HEK293 (cell line): ENCODE measurements around the gene SUFU.

Experiments used
- ATF2 ChIP-seq: fragments of 450-650 bp; formaldehyde crosslinking; IDR thresholded peaks from 2 replicates; pipeline ENCODE4 v1.5.1; 2016; ENCODE audit warnings: missing biosample characterization, missing genetic modification characterization, low read depth
- GFI1B ChIP-seq: fragments of 450-650 bp; formaldehyde crosslinking; IDR thresholded peaks from 2 replicates; pipeline ENCODE4 v1.5.1; 2016; ENCODE audit warnings: missing biosample characterization, missing genetic modification characterization
- KLF10 ChIP-seq: fragments of 450-650 bp; IDR thresholded peaks from 2 replicates; pipeline ENCODE4 v1.5.1; 2018; ENCODE audit warnings: missing biosample characterization, mild to moderate bottlenecking, missing genetic modification characterization
- KLF9 ChIP-seq: fragments of 450-650 bp; formaldehyde crosslinking; IDR thresholded peaks from 2 replicates; pipeline ENCODE4 v1.5.1; 2016; ENCODE audit warnings: missing biosample characterization, missing genetic modification characterization, low read depth
- PATZ1 ChIP-seq: fragments of 450-650 bp; formaldehyde crosslinking; IDR thresholded peaks from 2 replicates; pipeline ENCODE4 v1.5.1; 2016; ENCODE audit warnings: missing biosample characterization, missing genetic modification characterization
- REPIN1 ChIP-seq: fragments of 450-650 bp; formaldehyde crosslinking; IDR thresholded peaks from 2 replicates; pipeline ENCODE4 v1.5.1; 2017; ENCODE audit warnings: missing biosample characterization, missing genetic modification characterization, low read depth
- SP2 ChIP-seq: fragments of 450-650 bp; formaldehyde crosslinking; IDR thresholded peaks from 2 replicates; pipeline ENCODE4 v1.5.1; 2016; ENCODE audit warnings: missing biosample characterization, missing genetic modification characterization
- YY2 ChIP-seq: fragments of 450-650 bp; formaldehyde crosslinking; IDR thresholded peaks from 2 replicates; pipeline ENCODE4 v1.5.1; 2016; ENCODE audit warnings: missing biosample characterization, missing genetic modification characterization
- ZBTB11 ChIP-seq: fragments of 450-650 bp; formaldehyde crosslinking; conservative IDR thresholded peaks from 2 replicates; pipeline ENCODE4 v1.5.1; 2016; ENCODE audit warnings: low read depth, missing biosample characterization, missing genetic modification characterization
- ZBTB20 ChIP-seq: fragments of 450-650 bp; formaldehyde crosslinking; IDR thresholded peaks from 2 replicates; pipeline ENCODE4 v1.5.1; 2016; ENCODE audit warnings: missing biosample characterization, missing genetic modification characterization
- ZBTB6 ChIP-seq: fragments of 450-650 bp; formaldehyde crosslinking; IDR thresholded peaks from 2 replicates; pipeline ENCODE4 v1.5.1; 2017; ENCODE audit warnings: missing biosample characterization, missing genetic modification characterization
- ZFHX2 ChIP-seq: fragments of 450-650 bp; formaldehyde crosslinking; conservative IDR thresholded peaks from 2 replicates; pipeline ENCODE4 v1.5.1; 2016; ENCODE audit warnings: missing biosample characterization, missing genetic modification characterization
- ZNF112 ChIP-seq: fragments of 450-650 bp; formaldehyde crosslinking; IDR thresholded peaks from 2 replicates; pipeline ENCODE4 v1.5.0; 2017; ENCODE audit warnings: missing biosample characterization, missing genetic modification characterization
- ZNF132 ChIP-seq: fragments of 450-650 bp; formaldehyde crosslinking; IDR thresholded peaks from 2 replicates; pipeline ENCODE4 v1.5.1; 2017; ENCODE audit warnings: missing biosample characterization, missing genetic modification characterization, borderline replicate concordance
- ZNF18 ChIP-seq: fragments of 450-650 bp; formaldehyde crosslinking; IDR thresholded peaks from 2 replicates; pipeline ENCODE4 v1.5.1; 2016; ENCODE audit warnings: missing biosample characterization, missing genetic modification characterization
- ZNF433 ChIP-seq: fragments of 450-650 bp; formaldehyde crosslinking; IDR thresholded peaks from 2 replicates; pipeline ENCODE4 v1.5.1; 2016; ENCODE audit warnings: missing biosample characterization, missing genetic modification characterization, low read depth
- ZNF555 ChIP-seq: fragments of 450-650 bp; formaldehyde crosslinking; conservative IDR thresholded peaks from 2 replicates; pipeline ENCODE4 v1.5.1; 2017; ENCODE audit warnings: missing biosample characterization, mild to moderate bottlenecking, missing genetic modification characterization, inconsistent platforms
- ZNF626 ChIP-seq: fragments of 450-650 bp; sonication (Bioruptor Pico); formaldehyde crosslinking; IDR thresholded peaks from 2 replicates; pipeline ENCODE4 v1.5.1; 2018; ENCODE audit warnings: missing biosample characterization, missing genetic modification characterization, inconsistent platforms
- ZNF677 ChIP-seq: fragments of 450-650 bp; IDR thresholded peaks from 2 replicates; pipeline ENCODE4 v1.5.0; 2018; ENCODE audit warnings: missing biosample characterization, mild to moderate bottlenecking, missing genetic modification characterization, moderate library complexity
- ZNF785 ChIP-seq: fragments of 450-650 bp; formaldehyde crosslinking; IDR thresholded peaks from 2 replicates; pipeline ENCODE4 v1.5.1; 2016; ENCODE audit warnings: missing biosample characterization, missing genetic modification characterization
- ZNF792 ChIP-seq: fragments of 450-650 bp; formaldehyde crosslinking; IDR thresholded peaks from 2 replicates; pipeline ENCODE4 v1.5.1; 2016; ENCODE audit warnings: missing biosample characterization, missing genetic modification characterization
- ZNF843 ChIP-seq: fragments of 450-650 bp; formaldehyde crosslinking; IDR thresholded peaks from 2 replicates; pipeline ENCODE4 v1.5.1; 2016; ENCODE audit warnings: missing biosample characterization, missing genetic modification characterization
- TF ChIP-seq, protein P1 (sequence below): fragments of 450-650 bp; formaldehyde crosslinking; IDR thresholded peaks from 2 replicates; pipeline ENCODE4 v1.5.1; 2016; ENCODE audit warnings: missing biosample characterization, missing genetic modification characterization, borderline replicate concordance
- TF ChIP-seq, protein P2 (sequence below): fragments of 450-650 bp; formaldehyde crosslinking; IDR thresholded peaks from 2 replicates; pipeline ENCODE4 v1.5.1; 2016; ENCODE audit warnings: missing biosample characterization, missing genetic modification characterization, borderline replicate concordance

The SUFU gene

DNA sequence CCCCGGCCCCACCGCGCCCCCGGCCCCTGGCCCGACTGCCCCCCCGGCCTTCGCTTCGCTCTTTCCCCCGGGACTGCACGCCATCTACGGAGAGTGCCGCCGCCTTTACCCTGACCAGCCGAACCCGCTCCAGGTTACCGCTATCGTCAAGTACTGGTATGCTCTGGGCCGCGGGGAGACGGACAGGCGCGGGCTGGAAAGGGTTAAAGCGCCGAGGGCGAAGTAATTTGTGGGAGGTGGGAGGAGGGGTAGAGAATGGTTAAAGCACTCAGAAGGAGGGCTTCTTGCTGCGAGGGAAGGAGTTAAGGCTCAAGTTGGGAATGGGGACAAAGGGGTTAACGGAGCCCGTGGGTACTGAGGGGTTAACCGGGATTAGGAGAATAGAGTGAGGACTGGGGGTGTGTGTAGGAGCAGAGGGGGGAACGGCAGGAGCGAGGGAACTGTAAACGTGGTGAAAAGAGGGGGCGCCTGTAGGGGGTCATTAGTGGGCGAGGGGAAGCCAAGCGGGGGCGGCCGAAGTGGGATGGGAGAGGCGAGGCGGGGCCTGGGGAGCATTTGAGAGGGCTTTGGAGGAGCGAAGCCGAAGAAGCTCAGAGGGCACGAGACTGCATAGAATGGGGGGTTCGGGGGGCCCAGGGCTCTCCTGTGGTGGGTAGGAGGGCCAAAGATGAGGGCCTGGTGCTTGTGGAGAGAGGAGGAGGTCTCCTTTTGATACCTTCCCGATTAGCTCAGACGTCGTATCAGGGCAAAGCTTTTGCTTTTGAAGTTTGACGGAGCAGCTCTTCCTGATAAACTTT, 605 bp downstream of the SUFU start (continued):
- TF ChIP-seq, protein P1, sequence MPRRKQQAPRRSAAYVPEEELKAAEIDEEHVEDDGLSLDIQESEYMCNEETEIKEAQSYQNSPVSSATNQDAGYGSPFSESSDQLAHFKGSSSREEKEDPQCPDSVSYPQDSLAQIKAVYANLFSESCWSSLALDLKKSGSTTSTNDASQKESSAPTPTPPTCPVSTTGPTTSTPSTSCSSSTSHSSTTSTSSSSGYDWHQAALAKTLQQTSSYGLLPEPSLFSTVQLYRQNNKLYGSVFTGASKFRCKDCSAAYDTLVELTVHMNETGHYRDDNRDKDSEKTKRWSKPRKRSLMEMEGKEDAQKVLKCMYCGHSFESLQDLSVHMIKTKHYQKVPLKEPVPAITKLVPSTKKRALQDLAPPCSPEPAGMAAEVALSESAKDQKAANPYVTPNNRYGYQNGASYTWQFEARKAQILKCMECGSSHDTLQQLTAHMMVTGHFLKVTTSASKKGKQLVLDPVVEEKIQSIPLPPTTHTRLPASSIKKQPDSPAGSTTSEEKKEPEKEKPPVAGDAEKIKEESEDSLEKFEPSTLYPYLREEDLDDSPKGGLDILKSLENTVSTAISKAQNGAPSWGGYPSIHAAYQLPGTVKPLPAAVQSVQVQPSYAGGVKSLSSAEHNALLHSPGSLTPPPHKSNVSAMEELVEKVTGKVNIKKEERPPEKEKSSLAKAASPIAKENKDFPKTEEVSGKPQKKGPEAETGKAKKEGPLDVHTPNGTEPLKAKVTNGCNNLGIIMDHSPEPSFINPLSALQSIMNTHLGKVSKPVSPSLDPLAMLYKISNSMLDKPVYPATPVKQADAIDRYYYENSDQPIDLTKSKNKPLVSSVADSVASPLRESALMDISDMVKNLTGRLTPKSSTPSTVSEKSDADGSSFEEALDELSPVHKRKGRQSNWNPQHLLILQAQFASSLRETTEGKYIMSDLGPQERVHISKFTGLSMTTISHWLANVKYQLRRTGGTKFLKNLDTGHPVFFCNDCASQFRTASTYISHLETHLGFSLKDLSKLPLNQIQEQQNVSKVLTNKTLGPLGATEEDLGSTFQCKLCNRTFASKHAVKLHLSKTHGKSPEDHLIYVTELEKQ (tag by site-specific recombination), result 0 out of 2 replicates have a peak, but pooled peaks have one; percentile 12
- no peak for TF ChIP-seq KLF10 (tag by site-specific recombination)
- no peak; the same call in 1 of the 2 replicates for TF ChIP-seq YY2
- no peak for TF ChIP-seq ZNF555
- TF ChIP-seq ZNF112 (tag by site-specific recombination), result no peak
- TF ChIP-seq ZNF18 (tag by site-specific recombination), result no peak
- TF ChIP-seq PATZ1, result peak; percentile 97
- TF ChIP-seq ZNF626 (tag by site-specific recombination), result no peak
- peak; percentile 53 for TF ChIP-seq ZBTB11 (tag by site-specific recombination)
- TF ChIP-seq ZFHX2 (tag by site-specific recombination), result peak; percentile 100
- TF ChIP-seq ZNF677 (tag by site-specific recombination), result no peak
- TF ChIP-seq SP2 (tag by site-specific recombination), result peak; percentile 32
- peak; percentile 44; the same call in 1 of the 2 replicates for TF ChIP-seq ZNF843 (tag by site-specific recombination)
- TF ChIP-seq KLF9 (tag by site-specific recombination), result peak; percentile 64
- no peak for TF ChIP-seq ZNF433
- no peak for TF ChIP-seq ZBTB6 (tag by site-specific recombination)
- TF ChIP-seq ZNF792, result no peak
- no peak for TF ChIP-seq ATF2
- peak; percentile 68; the same call in 1 of the 2 replicates for TF ChIP-seq ZBTB20 (tag by site-specific recombination)
- no peak; the same call in 1 of the 2 replicates for TF ChIP-seq REPIN1 (tag by site-specific recombination)
- TF ChIP-seq, protein P2, sequence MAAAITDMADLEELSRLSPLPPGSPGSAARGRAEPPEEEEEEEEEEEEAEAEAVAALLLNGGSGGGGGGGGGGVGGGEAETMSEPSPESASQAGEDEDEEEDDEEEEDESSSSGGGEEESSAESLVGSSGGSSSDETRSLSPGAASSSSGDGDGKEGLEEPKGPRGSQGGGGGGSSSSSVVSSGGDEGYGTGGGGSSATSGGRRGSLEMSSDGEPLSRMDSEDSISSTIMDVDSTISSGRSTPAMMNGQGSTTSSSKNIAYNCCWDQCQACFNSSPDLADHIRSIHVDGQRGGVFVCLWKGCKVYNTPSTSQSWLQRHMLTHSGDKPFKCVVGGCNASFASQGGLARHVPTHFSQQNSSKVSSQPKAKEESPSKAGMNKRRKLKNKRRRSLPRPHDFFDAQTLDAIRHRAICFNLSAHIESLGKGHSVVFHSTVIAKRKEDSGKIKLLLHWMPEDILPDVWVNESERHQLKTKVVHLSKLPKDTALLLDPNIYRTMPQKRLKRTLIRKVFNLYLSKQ (tag by site-specific recombination), result no peak
- TF ChIP-seq ZNF785 (tag by site-specific recombination), result no peak
- TF ChIP-seq ZNF132 (tag by site-specific recombination), result no peak
- TF ChIP-seq GFI1B (tag by site-specific recombination), result no peak
